Adrenal gland (tissue), 12 donors: ENCODE measurements around the gene KLF16. TPM values are rescaled to one million over a fixed set of nuclear protein-coding genes. Genes with fewer than 3 reads are reported as not detected.

Experiments
- DNase-seq, 7 donors: peaks; one replicate each; pipeline ENCODE4 v3.0.0-alpha.2; 2019 to 2020
- H3K27ac ChIP-seq, 5 donors: fragments of 200-600 bp; sonication (generic) in 4 of 5; 1 replicate in 3 of 5; 2 replicates in 2 of 5; pipeline versions ENCODE4 v1.5.1 to v1.8.0; 2016 to 2020; ENCODE audit warnings: mild to moderate bottlenecking in 1 of 5
- H3K27me3 ChIP-seq: fragments of 200-600 bp; 2 replicates; pipeline ENCODE4 v1.8.0; 2021
- H3K36me3 ChIP-seq, 2 donors: fragments of 200-600 bp; replicated peaks in 1 of 2; 1 replicate in 1 of 2; 2 replicates in 1 of 2; pipeline versions ENCODE4 v1.5.1 to v1.8.0; 2018 to 2022
- H3K4me1 ChIP-seq, 2 donors: fragments of 200-600 bp; replicated peaks in 1 of 2; 1 replicate in 1 of 2; 2 replicates in 1 of 2; pipeline versions ENCODE4 v1.5.1 to v1.8.0; 2018 to 2021
- H3K4me3 ChIP-seq, 4 donors: fragments of 200-600 bp; sonication (generic) in 3 of 4; one replicate each; pipeline ENCODE4 v1.5.1; 2016 to 2018
- H3K9me3 ChIP-seq, 3 donors: fragments of 200-600 bp; sonication (generic) in 1 of 3; replicated peaks in 1 of 3; 1 replicate in 2 of 3; 2 replicates in 1 of 3; pipeline versions ENCODE4 v1.5.1 to v1.8.0; 2016 to 2021
- CTCF ChIP-seq, 6 experiments: fragments of 450-650 bp in 4 of 6; fragments of 200-600 bp in 2 of 6; sonication (generic) in 1 of 6; IDR thresholded peaks; 1 replicate in 5 of 6; 2 replicates in 1 of 6; pipeline versions ENCODE4 v1.5.1 to v1.8.0; 2016 to 2021; ENCODE audit warnings: antibody characterized with exemption in 6 of 6, mild to moderate bottlenecking in 2 of 6, moderate library complexity in 1 of 6
- POLR2A ChIP-seq, 2 donors: fragments of 450-650 bp; IDR thresholded peaks; one replicate each; pipeline ENCODE4 v1.6.1; 2017; ENCODE audit warnings: antibody characterized with exemption in 2 of 2, mild to moderate bottlenecking in 2 of 2, moderate library complexity in 1 of 2
- WGBS, 4 donors: extraction: QIAGEN DNeasy Blood & Tissue Kit in 2 of 4; methylation state at CpG; one replicate each; pipeline versions ENCODE4 v1.1.5 to v1.1.7; 2013 to 2017; 5-methylcytosine and 5-hydroxymethylcytosine counted together
- intact Hi-C, 2 donors: fragments of 100-400 bp; cut with DNase I; formaldehyde crosslinking; loops; one replicate each; pipeline versions ENCODE4 v1.14.1 to v1.15.0; 2022 to 2023
- polyA plus RNA-seq, 3 donors: library from polyadenylated mRNA; stranded (reverse); fragments of 200-250 nt in 2 of 3; fragments of 350-450 nt in 1 of 3; fragmentation: Illumina TruSeq in 1 of 3; extraction: RNeasy Lipid Tissue Mini Kit (QIAGEN cat#74804) in 1 of 3; gene quantifications; one replicate each; pipeline ENCODE4 v1.2.3, GENCODE V29; 2013 to 2014
- total RNA-seq, 9 donors: library from RNA; depleted of rRNA in 4 of 9; stranded (reverse); fragments of >200 nt in 4 of 9; fragments of 120-200 nt in 1 of 9; fragmentation: NEBNext Ultra II Directional in 1 of 9; extraction: Animal tissue kit (Norgen Biotek cat#: 25700) in 1 of 9; gene quantifications; one replicate each; pipeline versions ENCODE4 v1.1.0 to v1.2.4, GENCODE V29; 2013 to 2023
- donor health status: healthy with polysubstance abuse.
- donor health status: Bipolar disorder and iron deficiency.
- donor health status: DM: yes; HTN: yes; CAD: no.
- donor health status: DM: no; HTN: no; CAD: no.
- donor health status: DM: no; HTN: no; CAD: no.
- donor health status: DM: yes; HTN: yes; CAD: no.

KLF16 gene
- total and polyA plus RNA-seq, 12 donors: 2.0 to 28.1 (median 13.9) TPM

- Histone ChIP-seq H3K9me3 (no peaks in the 10 kb centered on the region), H3K36me3 (peaks cover 0 to 26% of the 10 kb centered on the region in 2 donors), H3K27me3 (no peaks in the 10 kb centered on the region), H3K4me1 (peaks cover 33 to 41% of the 10 kb centered on the region in 2 donors), H3K4me3 (peak overlapping the region in 2 of 4 donors; percentile 8 to 45), H3K27ac (peak overlapping the region; percentile 60 to 94 (median 92))
- TF ChIP-seq CTCF (IDR thresholded peaks at IDR 0.05) (no peak), POLR2A (IDR thresholded peaks at IDR 0.05) (no peak)
- intact Hi-C loops: no loop called here
- WGBS, 4 donors: 49 to 79% (median 70%) methylated on average over 30 to 57 of the region's 57 CpGs
- DNase-seq: peak in 1 of 7 donors; percentile 59
Observed at GRCh38 chr19:1828279-1829238, 34.8 kb downstream of the KLF16 start.

- Histone ChIP-seq H3K27ac (peak overlapping the region; percentile 83 to 94 (median 92)), H3K36me3 (peaks cover 0 to 35% of the 10 kb centered on the region in 2 donors), H3K27me3 (no peaks in the 10 kb centered on the region), H3K4me1 (peaks cover 32 to 42% of the 10 kb centered on the region in 2 donors), H3K4me3 (peak overlapping the region in 2 of 4 donors; percentile 10 to 45), H3K9me3 (no peaks in the 10 kb centered on the region)
- peak in 2 of 7 donors; percentile 62 to 66 for DNase-seq
- intact Hi-C loops: no loop called here
- TF ChIP-seq POLR2A (IDR thresholded peaks at IDR 0.05) (peak in 1 of 2 donors; percentile 25), CTCF (IDR thresholded peaks at IDR 0.05) (no peak)
- 41 to 62% (median 50%) methylated on average over 11 to 41 of the region's 41 CpGs for WGBS, 4 donors
Observed at GRCh38 chr19:1827566-1828278, 35.7 kb downstream of the KLF16 start.

- H3K9me3 ChIP-seq: no peaks in the 10 kb centered on the region
- H3K4me1 ChIP-seq: peaks cover 32 to 45% of the 10 kb centered on the region in 2 donors
- H3K27ac ChIP-seq: peak overlapping the region; percentile 83 to 94 (median 92)
- intact Hi-C loops: no loop called here
- H3K27me3 ChIP-seq: no peaks in the 10 kb centered on the region
- DNase-seq: peak; percentile 72 to 82 (median 79)
- H3K4me3 ChIP-seq: peak overlapping the region in 2 of 4 donors; percentile 10 to 45
- peak; percentile 9 to 77 for TF ChIP-seq POLR2A (IDR thresholded peaks at IDR 0.05)
- no peak for TF ChIP-seq CTCF (IDR thresholded peaks at IDR 0.05)
- WGBS, 4 donors: 24 to 57% (median 35%) methylated on average over 3 to 63 of the region's 63 CpGs
- peaks cover 0 to 42% of the 10 kb centered on the region in 2 donors for H3K36me3 ChIP-seq
Observed at GRCh38 chr19:1826557-1827521, 36.5 kb downstream of the KLF16 start.
